ENCODE results near the gene NTN1. TPM values are rescaled to one million over a fixed set of nuclear protein-coding genes. Genes with fewer than 3 reads are reported as not detected.

NTN1 gene
- total and polyA plus RNA-seq, 2 of the 4 experiments (the other 2 are of a cell fraction) = under 0.01 to 0.07 TPM

- Histone ChIP-seq H2BK5ac (ENCODE audit: low read depth, low read length, poor library complexity, severe bottlenecking) (no peak overlapping the region), H3K4me2 (ENCODE audit: low read depth, low read length) (no peak overlapping the region), H3K56ac (ENCODE audit: extremely low read depth, insufficient read depth, low read length) (no peak overlapping the region), H2BK20ac (ENCODE audit: low read depth, low read length) (no peak overlapping the region), H2AK5ac (ENCODE audit: low read depth, low read length) (no peak overlapping the region), H3K79me1 (ENCODE audit: low read depth in 1 of 2, low read length in 2 of 2) (no peaks in the 10 kb centered on the region), H4K5ac (ENCODE audit: low read depth, low read length) (no peak overlapping the region), H3K23ac (ENCODE audit: low read depth, low read length) (no peak overlapping the region), H3K9ac (ENCODE audit: low read depth, low read length) (no peak overlapping the region), H3K27me3 (ENCODE audit: control insufficient read depth, insufficient read depth, low read length) (no peaks in the 10 kb centered on the region; the same call in 1 of the 2 replicates), H2AFZ (replicated peaks; ENCODE audit: low read length, poor library complexity) (no peak overlapping the region), H3K4me3 (ENCODE audit: insufficient read depth, low read depth, low read length) (no peak overlapping the region), H3K14ac (replicated peaks; ENCODE audit: low read depth, low read length) (no peak overlapping the region), H2BK15ac (ENCODE audit: low read depth, low read length) (no peak overlapping the region), H3K4me1 (ENCODE audit: control insufficient read depth, insufficient read depth, low read length) (no peaks in the 10 kb centered on the region), H2BK120ac (ENCODE audit: low read depth, low read length) (no peak overlapping the region), H3K36me3 (ENCODE audit: control insufficient read depth, insufficient read depth, low read length) (no peaks in the 10 kb centered on the region), H2AK9ac (replicated peaks; ENCODE audit: low read depth, low read length, poor library complexity) (no peak overlapping the region), H4K8ac (ENCODE audit: low read depth in 2 of 2, low read length in 2 of 2) (no peak overlapping the region), H4K91ac (ENCODE audit: insufficient read depth, low read depth, low read length) (no peak overlapping the region), H3K18ac (ENCODE audit: low read depth, low read length) (no peak overlapping the region), H3K9me1 (ENCODE audit: insufficient read depth, low read length) (no peaks in the 10 kb centered on the region), H4K20me1 (ENCODE audit: insufficient read depth, low read length) (no peaks in the 10 kb centered on the region), H3K9me3 (ENCODE audit: control insufficient read depth, insufficient read depth, low read length) (no peaks in the 10 kb centered on the region), H3K4ac (ENCODE audit: low read depth, low read length) (no peak overlapping the region), H3K27ac (ENCODE audit: insufficient read depth, low read length) (no peak overlapping the region)
- TF ChIP-seq MXI1 (IDR thresholded peaks at IDR 0.05; ENCODE audit: borderline replicate concordance, low read depth, low read length) (no peak), CTCF (conservative IDR thresholded peaks at IDR 0.05; ENCODE audit: low read depth, low read length) (no peak), FOS (IDR thresholded peaks at IDR 0.05; ENCODE audit: low read depth, low read length) (no peak), USF2 (IDR thresholded peaks at IDR 0.05; ENCODE audit: low read depth, low read length) (no peak), CHD1 (IDR thresholded peaks at IDR 0.05; ENCODE audit: low read depth, low read length) (no peak), CEBPB (IDR thresholded peaks at IDR 0.05; ENCODE audit: low read depth, low read length) (no peak), BHLHE40 (IDR thresholded peaks at IDR 0.05; ENCODE audit: low read depth, low read length) (no peak), MAFK (IDR thresholded peaks at IDR 0.05; ENCODE audit: low read depth, low read length) (no peak), SMC3 (IDR thresholded peaks at IDR 0.05; ENCODE audit: low read depth, low read length) (no peak), RFX5 (IDR thresholded peaks at IDR 0.05; ENCODE audit: low read depth, low read length) (no peak), POLR2A (IDR thresholded peaks at IDR 0.05; ENCODE audit: low read depth, low read length) (no peak), NFE2L2 (IDR thresholded peaks at IDR 0.05; ENCODE audit: low read depth, low read length) (no peak), ELK1 (IDR thresholded peaks at IDR 0.05; ENCODE audit: borderline replicate concordance, low read depth, low read length) (no peak), RAD21 (IDR thresholded peaks at IDR 0.05; ENCODE audit: low read length) (no peak), MAZ (IDR thresholded peaks at IDR 0.05; ENCODE audit: borderline replicate concordance, low read depth, low read length) (no peak), RCOR1 (IDR thresholded peaks at IDR 0.05; ENCODE audit: insufficient replicate concordance, low read length) (no peak)
- DNase-seq (no peak), ATAC-seq (ENCODE audit: low read depth) (no peak)
- dilution Hi-C loops (cut with HindIII; ENCODE audit: low sequenced_read_pairs, unreplicated experiment) = no loop called here
- in situ Hi-C loops (cut with MboI; ENCODE audit: low sequenced_read_pairs) = no loop called here
- intact Hi-C loops (cut with micrococcal nuclease) = no loop called here
- ChIA-PET POLR2A (ENCODE audit: unreplicated experiment) (no interaction called here), CTCF (no interaction called here)
- BruUV-seq (replicated peaks) = no TSS peak
- WGBS, 2 experiments (ENCODE audit: extremely low coverage in 2 of 2, insufficient read length in 1 of 2) = 40% methylated on average over 1 of the region's 9 CpGs; no CpG with 5 or more reads in 1 of the 2 experiments
These were observed 84.0 kb downstream of the NTN1 start for GRCh38 chr17:9105068-9105868.
